HL-60/S4 (cell line): ENCODE results near the gene NCK1.
"Not testable (repeated sequence)": the region's sequence is repeated elsewhere in the genome, so short reads cannot be mapped to it uniquely, and the experiment has no call there.

Experiments used
- in situ Hi-C: fragments of 300-500 bp; cut with MboI; formaldehyde crosslinking; loops from 2 replicates; pipeline ENCODE4 v1.14.3; 2022; ENCODE audit warnings: low sequenced_read_pairs

Gene NCK1

GRCh38 chr3:136943436-136943835 is 81.4 kb downstream of the NCK1 start:
- in situ Hi-C loops: no loop called here

DNA sequence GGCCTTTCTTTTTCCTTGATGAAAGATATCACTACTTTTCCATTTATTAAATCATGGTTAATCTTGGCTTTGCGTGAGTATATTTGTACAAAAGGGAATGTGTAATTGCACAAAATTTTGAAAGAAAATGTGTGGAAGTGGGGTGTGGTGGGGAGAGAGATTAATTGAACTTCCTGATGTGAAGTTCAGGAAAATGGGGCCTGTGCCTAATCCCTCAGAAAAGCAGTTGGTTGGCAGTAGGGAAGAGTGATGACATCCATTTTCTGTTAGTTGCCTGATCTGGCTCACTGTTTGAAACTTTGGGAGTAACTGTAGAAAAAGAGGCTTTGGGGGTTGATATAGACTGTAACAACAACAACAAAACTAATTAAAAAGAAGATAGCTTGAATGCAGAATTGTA is 85.0 kb downstream of the NCK1 start:
- in situ Hi-C loops: no loop called here

DNA sequence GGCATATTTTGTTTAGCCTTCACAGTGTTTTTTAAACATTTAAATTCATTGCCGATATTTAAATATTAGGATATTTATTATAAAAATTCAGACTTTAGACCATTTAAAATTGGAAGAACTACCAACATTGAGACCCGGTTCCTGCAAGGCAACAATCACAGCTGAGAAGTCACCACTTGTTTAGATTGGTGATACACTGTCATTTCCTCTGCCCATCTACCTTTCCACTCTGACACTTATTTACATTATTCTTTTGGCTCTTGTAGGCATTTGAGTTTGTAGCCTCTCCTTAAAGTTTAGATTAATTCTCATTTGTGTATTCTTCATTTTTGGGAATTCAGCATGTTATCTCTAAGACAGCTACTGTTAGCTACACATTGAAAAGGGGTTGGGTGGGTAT is 85.5 kb downstream of the NCK1 start:
- in situ Hi-C loops: no loop called here

- in situ Hi-C loops: no loop called here
Measured at GRCh38 chr3:136949146-136949545, 87.1 kb downstream of the NCK1 start.

DNA sequence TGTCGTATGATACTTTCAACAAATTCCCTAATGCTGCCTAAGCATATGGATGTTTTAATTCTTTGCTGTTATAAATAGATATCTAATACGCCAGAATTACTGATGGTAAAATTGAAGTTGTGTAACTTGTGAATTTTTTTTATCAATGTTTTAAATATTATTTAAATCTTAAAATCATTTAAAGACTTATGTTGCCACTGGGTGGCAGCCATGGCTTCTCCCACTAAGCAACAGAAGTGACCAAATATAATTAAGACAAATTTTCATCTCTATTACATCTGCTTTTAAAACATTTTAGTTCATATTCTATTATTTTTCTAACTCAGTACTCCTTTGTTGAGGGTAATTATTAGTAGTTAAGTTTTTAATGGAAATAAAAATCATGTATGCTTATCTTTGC is 87.7 kb downstream of the NCK1 start:
- in situ Hi-C loops: no loop called here

DNA sequence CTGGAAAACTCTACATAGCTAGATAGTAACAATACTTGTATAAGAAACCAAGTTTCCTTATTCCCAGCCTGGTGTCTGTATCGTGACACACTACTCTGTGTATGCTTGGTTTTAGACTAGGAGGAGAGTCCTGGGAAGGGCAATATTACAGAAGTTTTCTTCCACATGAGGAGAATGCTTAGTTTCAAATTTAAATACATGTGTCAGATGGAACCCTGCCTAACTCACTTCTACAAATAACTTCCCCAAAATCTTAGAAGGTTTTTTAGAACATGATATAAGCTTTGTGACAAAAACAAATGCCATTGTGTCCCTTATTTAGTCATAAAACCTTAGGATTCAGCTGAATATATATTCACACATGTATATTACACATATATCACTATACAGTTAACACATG is 88.6 kb downstream of the NCK1 start:
- in situ Hi-C loops: no loop called here

GRCh38 chr3:136952292-136952691 is 90.3 kb downstream of the NCK1 start:
- in situ Hi-C loops: no loop called here

DNA sequence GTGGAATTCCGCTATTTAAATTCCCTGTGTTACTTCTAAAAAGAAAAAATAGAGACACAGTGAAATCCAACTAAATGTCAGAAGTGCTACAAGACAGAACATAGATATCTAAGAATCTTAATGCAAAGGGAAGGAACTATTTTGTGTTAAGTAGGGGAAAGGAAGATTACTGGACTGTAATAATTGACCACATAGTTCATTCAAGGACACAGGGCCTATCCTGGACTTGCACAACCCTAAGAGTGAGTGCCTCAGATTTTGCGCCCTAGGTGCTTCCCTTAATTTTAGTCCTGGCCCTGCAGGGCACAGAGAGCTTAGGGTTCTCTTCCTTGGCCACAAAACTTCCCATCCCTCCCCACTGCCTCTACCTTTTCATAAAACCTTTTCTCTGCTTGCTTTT is 92.2 kb downstream of the NCK1 start:
- in situ Hi-C loops: no loop called here

DNA sequence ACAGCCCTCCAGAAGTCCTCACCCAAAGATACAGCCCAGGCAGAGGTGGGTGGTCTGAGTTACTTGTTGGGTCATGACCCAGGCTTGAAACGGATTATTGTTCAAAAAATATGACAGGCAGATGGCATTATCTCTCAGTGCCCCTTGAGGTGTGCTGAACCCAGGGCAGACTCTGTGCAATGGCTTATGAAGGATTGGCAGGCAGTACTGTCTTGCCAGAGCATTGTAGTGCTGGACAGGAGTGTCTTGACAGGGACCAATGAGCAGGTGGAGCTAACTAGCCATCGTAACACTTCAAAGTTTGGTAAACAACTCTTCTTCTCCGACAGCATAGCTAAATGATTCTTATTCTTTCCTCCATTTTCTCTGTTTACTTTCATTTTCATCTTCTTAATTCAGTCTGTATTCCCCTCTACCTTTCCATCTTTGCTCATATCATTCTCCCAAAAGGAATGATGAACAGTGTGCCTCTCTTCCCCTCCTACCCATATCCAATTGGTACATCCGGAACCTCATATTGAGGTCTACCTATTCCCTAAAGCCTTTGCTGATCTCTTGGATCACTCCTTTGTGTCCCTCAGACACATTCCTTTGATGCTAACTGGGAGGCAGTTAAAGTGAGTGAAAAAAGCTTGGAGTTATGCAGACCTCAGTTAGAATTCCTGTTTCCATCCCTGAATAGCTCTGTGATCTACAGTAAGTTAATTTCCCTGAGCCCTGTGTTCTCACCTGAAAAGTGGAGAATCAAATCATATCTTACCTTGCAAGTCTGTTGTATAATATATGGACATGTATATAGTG is 93.2 kb downstream of the NCK1 start:
- in situ Hi-C loops: no loop called here

DNA sequence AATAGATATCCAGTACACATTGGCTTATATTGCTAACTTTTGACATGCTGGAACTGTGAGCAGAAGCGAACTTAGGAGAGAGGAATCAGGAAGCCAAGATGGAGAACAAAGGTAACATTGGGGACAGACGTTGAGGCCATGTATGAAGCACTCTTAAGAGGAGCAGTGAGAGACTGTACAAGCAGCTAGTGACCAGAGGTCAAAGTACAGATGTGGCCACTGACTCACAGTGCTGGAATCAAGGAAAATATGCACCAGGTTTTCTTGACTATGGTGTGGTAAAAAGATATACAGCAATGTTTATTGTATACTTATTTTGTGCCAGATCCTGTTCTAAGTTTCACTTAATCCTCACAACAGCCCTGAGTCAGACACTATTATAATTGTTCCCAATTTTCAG is 93.8 kb downstream of the NCK1 start:
- in situ Hi-C loops: no loop called here

DNA sequence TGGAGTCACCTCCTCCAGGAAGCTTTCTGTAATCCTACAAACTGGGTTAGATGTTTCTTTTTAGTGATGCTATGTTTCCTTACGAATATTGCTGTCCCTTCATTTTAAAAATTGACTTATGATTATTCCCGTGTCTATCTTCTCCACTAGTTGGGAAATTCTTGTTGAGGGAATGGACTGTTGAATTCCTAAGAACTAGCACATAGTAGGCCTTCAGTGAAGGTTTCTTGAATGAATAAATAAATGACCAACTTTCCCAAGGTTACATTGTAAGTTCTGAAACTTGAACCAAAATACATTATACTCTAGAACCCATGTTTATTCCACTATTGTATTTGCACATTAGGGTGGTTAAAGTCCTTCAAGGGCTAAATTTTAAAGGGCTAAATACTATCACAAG is 95.0 kb downstream of the NCK1 start:
- in situ Hi-C loops: no loop called here

DNA sequence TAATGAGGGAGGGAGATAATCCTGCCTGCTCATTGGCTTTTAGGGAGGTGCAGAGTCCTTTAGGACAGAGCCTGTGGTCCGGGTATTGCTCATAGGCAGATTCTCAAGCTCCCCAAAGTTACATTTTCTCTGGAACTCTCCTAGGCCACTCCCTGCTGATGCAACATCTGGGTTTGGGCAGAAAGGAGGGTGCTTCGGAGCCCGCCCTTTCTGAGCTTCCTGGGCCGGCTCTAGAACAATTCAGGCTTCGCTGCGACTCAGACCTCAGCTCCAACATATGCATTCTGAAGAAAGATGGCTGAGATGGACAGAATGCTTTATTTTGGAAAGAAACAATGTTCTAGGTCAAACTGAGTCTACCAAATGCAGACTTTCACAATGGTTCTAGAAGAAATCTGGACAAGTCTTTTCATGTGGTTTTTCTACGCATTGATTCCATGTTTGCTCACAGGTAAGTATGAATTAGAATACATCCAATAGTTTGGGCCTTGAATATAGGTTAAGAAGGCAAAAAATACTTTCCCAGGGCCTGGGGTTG is 95.8 kb downstream of the NCK1 start, which contains the start of gene IL20RB:
Gene IL20RB (plus strand): TSS at position 233 of the 538 bp plus-strand sequence. CDS start 131 bp downstream, at position 364.
- in situ Hi-C loops: no loop called here

GRCh38 chr3:136958939-136959338 is 96.9 kb downstream of the NCK1 start:
- in situ Hi-C loops: no loop called here

DNA sequence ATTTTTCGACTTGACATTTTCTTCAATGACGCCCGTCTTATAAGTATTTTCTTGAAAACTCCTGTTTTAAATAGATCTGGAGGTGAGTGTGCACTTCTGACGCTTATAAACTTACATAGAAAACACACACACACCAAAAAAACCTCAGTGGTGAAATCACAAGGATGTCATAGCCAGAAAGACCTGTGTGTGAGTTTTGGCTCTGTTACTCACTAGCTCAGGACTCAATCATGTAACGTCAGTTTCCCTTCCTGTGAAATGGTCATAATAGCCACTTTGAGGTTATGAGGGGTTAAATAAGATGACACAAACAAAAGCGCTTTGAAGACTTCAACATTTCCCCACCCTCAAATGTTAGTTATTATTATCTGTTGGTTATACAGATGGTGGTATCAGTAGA is 97.6 kb downstream of the NCK1 start:
- in situ Hi-C loops: no loop called here

DNA sequence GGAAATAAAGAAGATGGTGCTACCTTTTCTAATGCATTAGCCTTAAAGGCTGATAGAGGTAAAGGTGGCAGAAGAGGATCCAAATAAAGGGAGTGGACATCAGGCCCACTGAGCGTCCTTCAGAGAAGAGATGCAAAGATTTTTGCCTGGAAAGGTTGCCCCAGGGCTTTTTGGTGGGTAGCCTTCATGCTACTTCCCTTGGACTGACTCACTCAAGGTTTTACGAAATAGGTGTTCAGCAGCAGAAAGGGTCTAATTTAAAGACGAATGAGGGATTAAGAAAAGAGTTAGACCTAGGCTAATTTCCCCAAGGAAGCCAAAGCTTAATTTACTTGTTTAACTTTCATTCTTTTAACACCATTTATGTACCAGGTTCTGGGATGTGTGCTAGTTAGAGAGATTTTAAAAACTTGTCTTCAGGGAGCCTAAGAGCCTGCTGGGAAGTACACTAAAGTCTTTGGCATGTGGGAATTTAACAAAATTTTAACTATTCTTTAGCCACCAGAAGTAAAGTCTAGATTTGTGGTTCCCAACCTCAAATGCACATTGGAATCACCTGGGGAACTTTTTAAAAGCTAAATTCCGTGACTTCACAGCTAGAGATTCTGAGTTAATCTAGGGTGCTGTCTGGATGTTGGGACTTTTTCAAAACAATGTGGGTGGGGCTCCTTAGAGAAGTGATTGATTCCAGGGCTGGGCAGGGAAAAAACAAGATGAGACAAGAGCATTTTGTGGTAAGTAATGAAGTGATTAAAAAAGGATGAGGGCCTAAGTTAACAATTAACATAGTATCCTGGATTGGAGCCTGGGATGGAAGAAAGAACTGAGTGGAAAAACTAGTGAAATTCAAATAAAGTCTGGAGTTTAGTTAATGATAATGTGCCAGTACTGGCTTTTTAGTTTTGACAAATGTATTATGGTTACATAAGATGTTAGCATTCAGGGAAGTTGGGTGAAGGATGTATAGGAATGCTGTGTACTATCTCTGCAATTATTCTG is 99.1 kb downstream of the NCK1 start:
- in situ Hi-C loops: no loop called here

DNA sequence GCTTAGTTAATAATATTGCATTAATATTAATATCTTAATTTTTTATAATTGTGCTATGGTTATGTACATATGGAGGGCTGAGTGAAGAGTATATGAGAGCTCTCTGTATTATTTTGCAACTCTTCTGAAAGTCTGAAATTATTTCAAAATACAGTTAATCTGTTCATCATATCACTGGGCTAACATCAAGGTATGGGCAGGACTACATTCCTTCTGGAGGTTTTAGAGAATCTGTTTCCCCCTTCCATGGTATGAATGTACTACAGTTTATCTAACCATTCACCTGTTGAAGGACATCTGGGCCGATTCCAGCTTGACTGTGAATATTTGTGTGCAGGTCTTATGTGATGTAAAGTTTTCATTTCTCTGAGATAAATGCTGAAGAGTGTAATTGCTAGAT is 100.9 kb downstream of the NCK1 start:
- in situ Hi-C loops: no loop called here

DNA sequence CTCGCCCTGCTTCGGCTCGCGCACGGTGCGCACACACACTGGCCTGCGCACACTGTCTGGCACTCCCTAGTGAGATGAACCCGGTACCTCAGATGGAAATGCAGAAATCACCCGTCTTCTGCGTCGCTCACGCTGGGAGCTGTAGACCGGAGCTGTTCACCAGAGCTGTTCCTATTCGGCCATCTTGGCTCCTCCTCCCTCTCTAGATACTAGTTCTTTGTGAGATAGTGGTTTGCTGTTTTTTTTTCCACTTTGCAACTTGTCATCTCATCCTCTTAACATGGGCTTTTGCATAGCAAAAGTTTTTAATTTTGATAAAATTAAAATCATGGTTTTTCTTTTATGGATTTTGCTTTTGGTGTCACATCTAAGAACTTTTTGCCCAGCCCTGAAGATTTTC is 107.5 kb downstream of the NCK1 start:
- in situ Hi-C loops: not testable (repeated sequence)

DNA sequence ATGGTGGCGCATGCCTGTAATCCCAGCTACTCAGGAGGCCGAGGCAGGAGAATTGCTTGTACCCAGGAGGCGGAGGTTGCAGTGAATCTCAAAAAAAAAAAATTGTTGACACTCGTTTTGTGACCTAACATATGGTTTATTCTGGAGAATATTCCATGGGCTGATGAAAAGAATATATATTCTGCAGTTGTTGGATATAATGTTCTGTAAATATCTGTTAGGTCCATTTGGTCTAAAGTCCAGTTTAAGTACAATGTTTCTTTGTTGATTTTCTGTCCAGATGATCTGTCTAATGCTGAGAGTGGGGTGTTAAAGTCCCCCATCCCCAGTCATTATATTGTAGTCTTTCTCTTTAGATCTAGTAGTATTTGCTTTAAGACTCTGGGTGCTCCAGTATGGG is 111.3 kb downstream of the NCK1 start:
- in situ Hi-C loops: no loop called here

DNA sequence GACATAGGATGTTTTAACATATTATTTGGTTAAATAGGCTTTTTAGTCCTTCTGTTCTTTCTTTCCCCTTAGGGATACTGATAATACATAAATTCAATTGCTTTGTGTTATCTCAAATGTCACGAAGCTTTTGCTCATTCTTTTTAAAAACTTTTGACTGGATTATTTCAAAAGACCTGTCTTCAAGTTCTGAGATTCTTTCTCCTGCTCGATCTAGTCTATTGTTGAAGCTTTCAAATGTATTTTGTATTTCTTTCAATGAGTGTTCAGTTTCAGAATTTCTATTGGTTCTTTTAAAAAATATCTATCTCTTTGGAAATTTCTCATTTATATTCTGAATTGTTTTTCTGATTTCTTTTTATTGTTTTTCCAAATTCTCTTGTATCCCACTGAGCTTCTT is 112.7 kb downstream of the NCK1 start:
- in situ Hi-C loops: no loop called here

DNA sequence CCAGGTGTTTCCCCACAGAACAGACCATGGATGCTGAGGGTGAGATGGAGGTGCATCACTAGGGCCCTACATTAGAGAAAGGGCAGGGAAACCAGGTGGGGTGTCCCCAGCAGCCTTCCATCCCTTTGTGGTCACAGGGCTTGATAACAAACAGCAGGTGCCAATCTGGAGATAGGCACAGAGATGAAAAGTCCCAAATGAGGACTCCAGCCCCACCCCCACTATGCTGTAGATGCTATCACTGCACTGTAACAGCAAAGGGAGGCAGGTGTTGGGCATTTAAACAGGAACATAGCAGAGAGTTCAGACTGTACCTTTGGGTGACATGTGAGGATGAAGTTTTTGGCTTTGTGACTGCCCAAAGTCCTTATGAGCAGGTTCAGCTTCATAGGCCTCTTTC is 117.2 kb downstream of the NCK1 start:
- in situ Hi-C loops: no loop called here

- in situ Hi-C loops: no loop called here
Measured at GRCh38 chr3:136979684-136980083, 117.7 kb downstream of the NCK1 start.

DNA sequence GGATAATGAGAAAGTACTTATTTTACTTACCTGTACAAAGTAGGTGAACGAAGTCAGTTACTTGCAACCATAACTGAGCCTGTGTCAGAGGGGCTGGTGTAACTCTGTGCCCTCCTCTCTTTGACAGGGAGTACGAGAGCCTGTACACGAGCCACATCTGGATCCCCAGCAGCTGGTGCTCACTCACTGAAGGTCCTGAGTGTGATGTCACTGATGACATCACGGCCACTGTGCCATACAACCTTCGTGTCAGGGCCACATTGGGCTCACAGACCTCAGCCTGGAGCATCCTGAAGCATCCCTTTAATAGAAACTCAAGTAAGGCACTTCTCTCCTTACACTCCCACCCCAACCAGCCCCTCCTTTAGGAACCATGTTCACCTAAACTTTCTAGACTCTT is 120.0 kb downstream of the NCK1 start:
- in situ Hi-C loops: no loop called here
